ENCODE results near the gene AMN1.

DNA sequence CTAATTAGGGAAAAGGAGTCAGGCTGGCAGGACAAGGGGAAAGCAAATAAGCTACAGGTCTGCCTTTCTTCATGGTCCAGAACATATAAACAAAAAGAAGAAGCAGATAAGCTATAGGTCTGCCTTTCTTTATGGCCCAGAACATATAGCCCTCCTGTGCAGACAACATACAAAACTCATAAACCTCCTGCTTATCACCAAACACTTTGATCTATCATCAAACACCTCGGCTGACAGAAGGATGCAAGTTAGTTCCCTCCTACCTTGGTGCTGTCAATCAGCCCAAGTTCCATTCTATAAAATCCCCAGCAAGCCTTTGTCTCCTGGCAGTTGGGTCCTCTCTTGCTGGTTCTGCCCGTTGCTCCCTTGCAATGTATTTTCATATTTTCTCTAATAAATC lies 23.2 kb downstream of the AMN1 start:
- no peak for TF ChIP-seq EZH2 (IDR thresholded peaks at IDR 0.05; ENCODE audit: low read length)
- TF ChIP-seq, protein P1, sequence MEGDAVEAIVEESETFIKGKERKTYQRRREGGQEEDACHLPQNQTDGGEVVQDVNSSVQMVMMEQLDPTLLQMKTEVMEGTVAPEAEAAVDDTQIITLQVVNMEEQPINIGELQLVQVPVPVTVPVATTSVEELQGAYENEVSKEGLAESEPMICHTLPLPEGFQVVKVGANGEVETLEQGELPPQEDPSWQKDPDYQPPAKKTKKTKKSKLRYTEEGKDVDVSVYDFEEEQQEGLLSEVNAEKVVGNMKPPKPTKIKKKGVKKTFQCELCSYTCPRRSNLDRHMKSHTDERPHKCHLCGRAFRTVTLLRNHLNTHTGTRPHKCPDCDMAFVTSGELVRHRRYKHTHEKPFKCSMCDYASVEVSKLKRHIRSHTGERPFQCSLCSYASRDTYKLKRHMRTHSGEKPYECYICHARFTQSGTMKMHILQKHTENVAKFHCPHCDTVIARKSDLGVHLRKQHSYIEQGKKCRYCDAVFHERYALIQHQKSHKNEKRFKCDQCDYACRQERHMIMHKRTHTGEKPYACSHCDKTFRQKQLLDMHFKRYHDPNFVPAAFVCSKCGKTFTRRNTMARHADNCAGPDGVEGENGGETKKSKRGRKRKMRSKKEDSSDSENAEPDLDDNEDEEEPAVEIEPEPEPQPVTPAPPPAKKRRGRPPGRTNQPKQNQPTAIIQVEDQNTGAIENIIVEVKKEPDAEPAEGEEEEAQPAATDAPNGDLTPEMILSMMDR (optimal IDR thresholded peaks at IDR 0.05 in 1 of 3, IDR thresholded peaks at IDR 0.05 in 1 of 3, conservative IDR thresholded peaks at IDR 0.05 in 1 of 3; ENCODE audit: extremely low read depth in 1 of 3, insufficient read depth in 2 of 3, low read length in 3 of 3) = no peak

Data from keratinocyte (primary cell).